Adrenal gland (tissue), 5 donors: ENCODE measurements around the gene SIX3.

Source experiments
- POLR2A ChIP-seq, 2 donors: fragments of 450-650 bp; IDR thresholded peaks; one replicate each; pipeline ENCODE4 v1.6.1; 2017; ENCODE audit warnings: antibody characterized with exemption in 2 of 2, mild to moderate bottlenecking in 2 of 2, moderate library complexity in 1 of 2
- TF ChIP-seq, protein P1 (sequence below), 6 experiments: fragments of 450-650 bp in 4 of 6; fragments of 200-600 bp in 2 of 6; sonication (generic) in 1 of 6; IDR thresholded peaks; 1 replicate in 5 of 6; 2 replicates in 1 of 6; pipeline versions ENCODE4 v1.5.1 to v1.8.0; 2016 to 2021; ENCODE audit warnings: antibody characterized with exemption in 6 of 6, mild to moderate bottlenecking in 2 of 6, moderate library complexity in 1 of 6
- donor health status: DM: no; HTN: no; CAD: no.

DNA sequence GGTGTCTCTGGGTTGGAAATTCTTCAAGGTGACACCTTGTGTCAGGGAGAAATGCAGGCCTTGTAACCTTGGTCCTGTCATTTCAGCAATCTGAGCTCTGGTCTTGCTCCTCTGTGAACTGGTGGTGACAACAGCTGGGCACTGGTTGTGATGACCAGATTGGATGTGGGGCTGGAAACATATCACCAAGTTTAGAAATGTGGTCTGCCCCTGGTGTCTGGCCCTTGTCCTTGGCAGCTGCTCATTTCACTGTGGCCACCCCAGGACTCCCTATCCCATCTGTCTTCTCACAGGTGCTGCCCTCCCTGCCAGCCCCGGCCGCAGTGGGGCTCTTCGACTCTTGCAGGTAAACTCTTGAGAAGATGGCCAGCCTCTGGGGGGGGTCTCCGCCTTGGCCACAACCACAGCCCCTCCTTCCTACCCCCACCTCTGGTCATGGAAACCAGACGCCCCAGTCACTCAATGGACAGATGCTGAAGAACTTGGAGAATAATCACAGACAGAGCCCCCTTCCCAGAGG lies 20.7 kb downstream of the SIX3 start:
- TF ChIP-seq, protein P1, sequence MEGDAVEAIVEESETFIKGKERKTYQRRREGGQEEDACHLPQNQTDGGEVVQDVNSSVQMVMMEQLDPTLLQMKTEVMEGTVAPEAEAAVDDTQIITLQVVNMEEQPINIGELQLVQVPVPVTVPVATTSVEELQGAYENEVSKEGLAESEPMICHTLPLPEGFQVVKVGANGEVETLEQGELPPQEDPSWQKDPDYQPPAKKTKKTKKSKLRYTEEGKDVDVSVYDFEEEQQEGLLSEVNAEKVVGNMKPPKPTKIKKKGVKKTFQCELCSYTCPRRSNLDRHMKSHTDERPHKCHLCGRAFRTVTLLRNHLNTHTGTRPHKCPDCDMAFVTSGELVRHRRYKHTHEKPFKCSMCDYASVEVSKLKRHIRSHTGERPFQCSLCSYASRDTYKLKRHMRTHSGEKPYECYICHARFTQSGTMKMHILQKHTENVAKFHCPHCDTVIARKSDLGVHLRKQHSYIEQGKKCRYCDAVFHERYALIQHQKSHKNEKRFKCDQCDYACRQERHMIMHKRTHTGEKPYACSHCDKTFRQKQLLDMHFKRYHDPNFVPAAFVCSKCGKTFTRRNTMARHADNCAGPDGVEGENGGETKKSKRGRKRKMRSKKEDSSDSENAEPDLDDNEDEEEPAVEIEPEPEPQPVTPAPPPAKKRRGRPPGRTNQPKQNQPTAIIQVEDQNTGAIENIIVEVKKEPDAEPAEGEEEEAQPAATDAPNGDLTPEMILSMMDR (IDR thresholded peaks at IDR 0.05) = no peak
- TF ChIP-seq POLR2A (IDR thresholded peaks at IDR 0.05) = no peak
